PC-3 (cell line): ENCODE measurements around the gene CLDN34.

Experiments
- CTCF ChIP-seq: fragments of 300-600 bp; sonication (generic); conservative IDR thresholded peaks from 2 replicates; pipeline ENCODE4 v1.5.1; 2017; ENCODE audit warnings: antibody characterized with exemption, low read depth, mild to moderate bottlenecking, low read length
- EZH2phosphoT487 ChIP-seq: fragments of 300-600 bp; sonication (generic); IDR thresholded peaks from 2 replicates; pipeline ENCODE4 v1.6.1; 2018; ENCODE audit warnings: mild to moderate bottlenecking, antibody characterized with exemption, low read length, borderline replicate concordance

GRCh38 chrX:10011991-10012390, 44.8 kb downstream of the CLDN34 start:
- no peak for TF ChIP-seq CTCF
- no peak for TF ChIP-seq EZH2phosphoT487
